ENCODE measurements around the gene CRTC2.

CRTC2 gene

GRCh38 chr1:153929981-153930948, 28.1 kb downstream of the CRTC2 start:
- H3K27ac ChIP-seq (ENCODE audit: low read depth in 2 of 2, low read length in 2 of 2) = no peak overlapping the region

GRCh38 chr1:153929426-153929825, 29.0 kb downstream of the CRTC2 start:
- Histone ChIP-seq H3K4me1 (ENCODE audit: control insufficient read depth in 2 of 2, insufficient read depth in 2 of 2, low read length in 2 of 2) (peaks cover 0 to 3% of the 10 kb centered on the region in 2 donors), H3K9ac (ENCODE audit: low read depth in 1 of 2, low read length in 2 of 2) (no peak overlapping the region), H3K9me3 (ENCODE audit: control insufficient read depth in 2 of 2, low read length in 2 of 2) (no peaks in the 10 kb centered on the region), H3K36me3 (ENCODE audit: control insufficient read depth in 2 of 2, insufficient read depth in 2 of 2, low read length in 2 of 2) (peaks cover 31 to 38% of the 10 kb centered on the region in 2 donors), H3K27me3 (ENCODE audit: control insufficient read depth in 2 of 2, insufficient read depth in 2 of 2, low read length in 2 of 2) (no peaks in the 10 kb centered on the region), H3K4me3 (ENCODE audit: low read length in 2 of 2) (no peak overlapping the region), H3K27ac (ENCODE audit: low read depth in 2 of 2, low read length in 2 of 2) (no peak overlapping the region)

More at GRCh38 chr1:153929981-153930948, 28.1 kb downstream of the CRTC2 start:
- Histone ChIP-seq H3K36me3 (ENCODE audit: control insufficient read depth in 2 of 2, insufficient read depth in 2 of 2, low read length in 2 of 2) (peaks cover 35 to 44% of the 10 kb centered on the region in 2 donors), H3K9ac (ENCODE audit: low read depth in 1 of 2, low read length in 2 of 2) (no peak overlapping the region), H3K4me3 (ENCODE audit: low read length in 2 of 2) (no peak overlapping the region), H3K4me1 (ENCODE audit: control insufficient read depth in 2 of 2, insufficient read depth in 2 of 2, low read length in 2 of 2) (peaks cover 0 to 3% of the 10 kb centered on the region in 2 donors), H3K27me3 (ENCODE audit: control insufficient read depth in 2 of 2, insufficient read depth in 2 of 2, low read length in 2 of 2) (no peaks in the 10 kb centered on the region), H3K9me3 (ENCODE audit: control insufficient read depth in 2 of 2, low read length in 2 of 2) (no peaks in the 10 kb centered on the region)

- no peak overlapping the region for H3K4me3 ChIP-seq (ENCODE audit: low read length in 2 of 2)
- no peaks in the 10 kb centered on the region for H3K27me3 ChIP-seq (ENCODE audit: control insufficient read depth in 2 of 2, insufficient read depth in 2 of 2, low read length in 2 of 2)
- H3K9me3 ChIP-seq (ENCODE audit: control insufficient read depth in 2 of 2, low read length in 2 of 2) = no peaks in the 10 kb centered on the region
- H3K36me3 ChIP-seq (ENCODE audit: control insufficient read depth in 2 of 2, insufficient read depth in 2 of 2, low read length in 2 of 2) = peaks cover 31 to 34% of the 10 kb centered on the region in 2 donors
- H3K4me1 ChIP-seq (ENCODE audit: control insufficient read depth in 2 of 2, insufficient read depth in 2 of 2, low read length in 2 of 2) = peaks cover 4 to 6% of the 10 kb centered on the region in 2 donors
- H3K27ac ChIP-seq (ENCODE audit: low read depth in 2 of 2, low read length in 2 of 2) = peak overlapping the region in 1 of 2 donors; percentile 38
- no peak overlapping the region for H3K9ac ChIP-seq (ENCODE audit: low read depth in 1 of 2, low read length in 2 of 2)
Measured at GRCh38 chr1:153928791-153929341, 29.5 kb downstream of the CRTC2 start.

GRCh38 chr1:153928245-153928644, 30.2 kb downstream of the CRTC2 start:
- H3K9me3 ChIP-seq (ENCODE audit: control insufficient read depth in 2 of 2, low read length in 2 of 2) = no peaks in the 10 kb centered on the region
- no peak overlapping the region for H3K27ac ChIP-seq (ENCODE audit: low read depth in 2 of 2, low read length in 2 of 2)
- H3K4me3 ChIP-seq (ENCODE audit: low read length in 2 of 2) = no peak overlapping the region
- peaks cover 5 to 11% of the 10 kb centered on the region in 2 donors for H3K4me1 ChIP-seq (ENCODE audit: control insufficient read depth in 2 of 2, insufficient read depth in 2 of 2, low read length in 2 of 2)
- no peak overlapping the region for H3K9ac ChIP-seq (ENCODE audit: low read depth in 1 of 2, low read length in 2 of 2)
- H3K27me3 ChIP-seq (ENCODE audit: control insufficient read depth in 2 of 2, insufficient read depth in 2 of 2, low read length in 2 of 2) = no peaks in the 10 kb centered on the region
- H3K36me3 ChIP-seq (ENCODE audit: control insufficient read depth in 2 of 2, insufficient read depth in 2 of 2, low read length in 2 of 2) = peaks cover 28 to 31% of the 10 kb centered on the region in 2 donors

GRCh38 chr1:153926405-153926804, 32.0 kb downstream of the CRTC2 start:
- Histone ChIP-seq H3K4me3 (ENCODE audit: low read length in 2 of 2) (no peak overlapping the region), H3K9me3 (ENCODE audit: control insufficient read depth in 2 of 2, low read length in 2 of 2) (no peaks in the 10 kb centered on the region), H3K27ac (ENCODE audit: low read depth in 2 of 2, low read length in 2 of 2) (no peak overlapping the region), H3K36me3 (ENCODE audit: control insufficient read depth in 2 of 2, insufficient read depth in 2 of 2, low read length in 2 of 2) (peaks cover 14 to 19% of the 10 kb centered on the region in 2 donors), H3K4me1 (ENCODE audit: control insufficient read depth in 2 of 2, insufficient read depth in 2 of 2, low read length in 2 of 2) (peaks cover 10 to 17% of the 10 kb centered on the region in 2 donors), H3K9ac (ENCODE audit: low read depth in 1 of 2, low read length in 2 of 2) (no peak overlapping the region), H3K27me3 (ENCODE audit: control insufficient read depth in 2 of 2, insufficient read depth in 2 of 2, low read length in 2 of 2) (no peaks in the 10 kb centered on the region)

- H3K4me1 ChIP-seq (ENCODE audit: control insufficient read depth in 2 of 2, insufficient read depth in 2 of 2, low read length in 2 of 2) = peaks cover 26 to 29% of the 10 kb centered on the region in 2 donors
- H3K9me3 ChIP-seq (ENCODE audit: control insufficient read depth in 2 of 2, low read length in 2 of 2) = no peaks in the 10 kb centered on the region
- H3K4me3 ChIP-seq (ENCODE audit: low read length in 2 of 2) = peak within 1 kb of the TSS; percentile 88 to 97
- H3K9ac ChIP-seq (ENCODE audit: low read depth in 1 of 2, low read length in 2 of 2) = peak within 1 kb of the TSS; percentile 76 to 97
- H3K27ac ChIP-seq (ENCODE audit: low read depth in 2 of 2, low read length in 2 of 2) = peak within 1 kb of the TSS; percentile 89
- no peaks in the 10 kb centered on the region for H3K27me3 ChIP-seq (ENCODE audit: control insufficient read depth in 2 of 2, insufficient read depth in 2 of 2, low read length in 2 of 2)
- H3K36me3 ChIP-seq (ENCODE audit: control insufficient read depth in 2 of 2, insufficient read depth in 2 of 2, low read length in 2 of 2) = no peaks in the 10 kb centered on the region
Measured at GRCh38 chr1:153922972-153923925, 35.2 kb downstream of the CRTC2 start, which contains the start of gene GATAD2B. Gene GATAD2B (minus strand): TSS chr1:153922972. CDS start chr1:153828347, 94,625 bp downstream.

- Histone ChIP-seq H3K36me3 (ENCODE audit: control insufficient read depth in 2 of 2, insufficient read depth in 2 of 2, low read length in 2 of 2) (peaks cover 0 to 4% of the 10 kb centered on the region in 2 donors), H3K27me3 (ENCODE audit: control insufficient read depth in 2 of 2, insufficient read depth in 2 of 2, low read length in 2 of 2) (no peaks in the 10 kb centered on the region), H3K4me1 (ENCODE audit: control insufficient read depth in 2 of 2, insufficient read depth in 2 of 2, low read length in 2 of 2) (peaks cover 26 to 29% of the 10 kb centered on the region in 2 donors), H3K9me3 (ENCODE audit: control insufficient read depth in 2 of 2, low read length in 2 of 2) (no peaks in the 10 kb centered on the region), H3K27ac (ENCODE audit: low read depth in 2 of 2, low read length in 2 of 2) (peak overlapping the region; percentile 84 to 87), H3K9ac (ENCODE audit: low read depth in 1 of 2, low read length in 2 of 2) (peak overlapping the region; percentile 67 to 79), H3K4me3 (ENCODE audit: low read length in 2 of 2) (peak overlapping the region; percentile 81 to 85)
Measured at GRCh38 chr1:153922076-153922971, 36.1 kb downstream of the CRTC2 start.

GRCh38 chr1:153921803-153922075, 36.7 kb downstream of the CRTC2 start:
- H3K9me3 ChIP-seq (ENCODE audit: control insufficient read depth in 2 of 2, low read length in 2 of 2) = no peaks in the 10 kb centered on the region
- peak overlapping the region; percentile 84 to 87 for H3K27ac ChIP-seq (ENCODE audit: low read depth in 2 of 2, low read length in 2 of 2)
- H3K4me1 ChIP-seq (ENCODE audit: control insufficient read depth in 2 of 2, insufficient read depth in 2 of 2, low read length in 2 of 2) = peaks cover 26 to 29% of the 10 kb centered on the region in 2 donors
- peaks cover 0 to 4% of the 10 kb centered on the region in 2 donors for H3K36me3 ChIP-seq (ENCODE audit: control insufficient read depth in 2 of 2, insufficient read depth in 2 of 2, low read length in 2 of 2)
- H3K4me3 ChIP-seq (ENCODE audit: low read length in 2 of 2) = peak overlapping the region; percentile 81 to 85
- H3K27me3 ChIP-seq (ENCODE audit: control insufficient read depth in 2 of 2, insufficient read depth in 2 of 2, low read length in 2 of 2) = no peaks in the 10 kb centered on the region
- H3K9ac ChIP-seq (ENCODE audit: low read depth in 1 of 2, low read length in 2 of 2) = peak overlapping the region; percentile 67 to 79

Data from mucosa of rectum (tissue), 2 donors.